HCT116 (cell line): ENCODE results near the gene IGF2R. TPM values are rescaled to one million over a fixed set of nuclear protein-coding genes. Genes with fewer than 3 reads are reported as not detected.

ENCODE experiments used
- ATAC-seq: fragments of 200-7000 bp; cut with Tn5 transposase; 2 replicates; pipeline ENCODE4 v1.9.1; 2020; ENCODE audit warnings: mild to moderate bottlenecking, moderate library complexity
- BruUV-seq: library from RNA; stranded (reverse); fragments of 400-500 nt; replicated peaks from 2 replicates; lab custom pipeline; 2021; lab: Mats Ljungman, UMichigan
- CTCF ChIA-PET: fragments of 300-600 bp; sonication (Branson Sonifier 250); formaldehyde crosslinking; loops from one replicate; lab custom pipeline; 2021; ENCODE audit warnings: antibody characterized with exemption; lab: Charles Lee
- POLR2A ChIA-PET: fragments of 300-600, 350-600 bp; sonication (Branson Sonifier 250); formaldehyde crosslinking; loops from one replicate; lab custom pipeline; 2021; ENCODE audit warnings: antibody characterized with exemption; lab: Charles Lee
- RAD21 ChIA-PET, 2 experiments: fragments of 300-600 bp; sonication (Branson Sonifier 250); formaldehyde crosslinking; loops; one replicate each; lab custom pipeline; 2023; ENCODE audit warnings: low total read pairs in 2 of 2; ENCODE audit not compliant: uncharacterized antibody in 2 of 2, unreplicated experiment in 2 of 2, low non-redundant PET in 1 of 2; lab: Charles Lee
- DNase-seq: peaks from one replicate; pipeline ENCODE4 v3.0.0-alpha.2; 2010; ENCODE audit warnings: low read depth, low spot score
- H2AFZ ChIP-seq: fragments of 200-600 bp; shearing (Covaris generic), sonication (generic); 2 replicates; pipeline ENCODE4 v1.6.1; 2017; ENCODE audit warnings: low read depth, mixed run types, mixed read lengths, antibody characterized with exemption, low read length; ENCODE audit not compliant: poor library complexity, severe bottlenecking
- H3K27ac ChIP-seq: 2 replicates; pipeline ENCODE4 v1.5.1; 2012; ENCODE audit warnings: low read depth, low read length
- H3K27me3 ChIP-seq: fragments of 200-600 bp; sonication (generic); 2 replicates; pipeline ENCODE4 v1.6.1; 2016; ENCODE audit warnings: mixed run types, low read length, mixed read lengths; ENCODE audit not compliant: insufficient read depth
- H3K36me3 ChIP-seq, 2 experiments: fragments of 200-500 bp in 1 of 2; fragments of 200-600 bp in 1 of 2; sonication (Bioruptor generic) in 1 of 2; sonication (generic) in 1 of 2; 2 replicates each; pipeline versions ENCODE4 v1.5.1 to v1.6.1; 2014 to 2016; ENCODE audit warnings: low read length in 2 of 2, inconsistent platforms in 1 of 2, mixed read lengths in 1 of 2, mixed run types in 1 of 2; ENCODE audit not compliant: insufficient read depth in 2 of 2, control insufficient read depth in 1 of 2
- H3K4me1 ChIP-seq, 2 experiments: fragments of 200-600 bp in 1 of 2; sonication (generic) in 1 of 2; 2 replicates each; pipeline versions ENCODE4 v1.5.1 to v1.6.1; 2012 to 2017; ENCODE audit warnings: low read length in 2 of 2, inconsistent platforms in 1 of 2, mild to moderate bottlenecking in 1 of 2, mixed read lengths in 1 of 2, mixed run types in 1 of 2, moderate library complexity in 1 of 2; ENCODE audit not compliant: insufficient read depth in 2 of 2, control insufficient read depth in 1 of 2
- H3K4me2 ChIP-seq: fragments of 200-600 bp; sonication (generic); 2 replicates; pipeline ENCODE4 v1.6.1; 2017; ENCODE audit warnings: mixed run types, low read length, mixed read lengths
- H3K4me3 ChIP-seq, 2 experiments: fragments of 200-600 bp in 1 of 2; sonication (generic) in 1 of 2; replicated peaks in 1 of 2; 2 replicates each; pipeline ENCODE4 v1.5.1; 2011 to 2016; ENCODE audit warnings: low read length in 2 of 2, control low read depth in 1 of 2, low read depth in 1 of 2, mild to moderate bottlenecking in 1 of 2, mixed read lengths in 1 of 2, mixed run types in 1 of 2
- H3K79me2 ChIP-seq: fragments of 200-600 bp; sonication (generic); 2 replicates; pipeline ENCODE4 v1.6.1; 2017; ENCODE audit warnings: mild to moderate bottlenecking, mixed run types, low read length, moderate library complexity, mixed read lengths; ENCODE audit not compliant: insufficient read depth
- H3K9ac ChIP-seq: fragments of 200-600 bp; sonication (generic); 2 replicates; pipeline ENCODE4 v1.6.1; 2016; ENCODE audit warnings: low read length, mixed read lengths
- H3K9me2 ChIP-seq: fragments of 200-600 bp; sonication (generic), shearing (Covaris generic); 2 replicates; pipeline ENCODE4 v1.6.1; 2017; ENCODE audit warnings: mixed run types, mild to moderate bottlenecking, moderate library complexity; ENCODE audit not compliant: insufficient read depth
- H3K9me3 ChIP-seq, 2 experiments: fragments of 200-500 bp in 1 of 2; fragments of 200-600 bp in 1 of 2; sonication (Bioruptor generic) in 1 of 2; sonication (generic) in 1 of 2; 2 replicates each; pipeline ENCODE4 v1.6.1; 2014 to 2017; ENCODE audit warnings: low read length in 2 of 2, mixed read lengths in 2 of 2, inconsistent platforms in 1 of 2, low read depth in 1 of 2, mild to moderate bottlenecking in 1 of 2, mixed run types in 1 of 2, moderate library complexity in 1 of 2; ENCODE audit not compliant: control insufficient read depth in 1 of 2, insufficient read depth in 1 of 2
- H4K20me1 ChIP-seq: fragments of 200-600 bp; sonication (generic), shearing (Covaris generic); 2 replicates; pipeline ENCODE4 v1.6.1; 2017; ENCODE audit warnings: mixed run types, mild to moderate bottlenecking, moderate library complexity; ENCODE audit not compliant: insufficient read depth
- EGR1 ChIP-seq: IDR thresholded peaks from 2 replicates; pipeline ENCODE4 v1.6.1; 2012; ENCODE audit warnings: low read depth
- FOSL1 ChIP-seq: IDR thresholded peaks from 2 replicates; pipeline ENCODE4 v1.6.1; 2012; ENCODE audit warnings: low read depth
- JUND ChIP-seq: IDR thresholded peaks from 2 replicates; pipeline ENCODE4 v1.6.1; 2012
- POLR2A ChIP-seq: IDR thresholded peaks from 2 replicates; pipeline ENCODE4 v1.7.0; 2011; ENCODE audit warnings: borderline replicate concordance; ENCODE audit not compliant: insufficient read depth, insufficient read length; ENCODE audit errors: extremely low read depth
- SIN3A ChIP-seq: IDR thresholded peaks from 2 replicates; pipeline ENCODE4 v1.6.1; 2012; ENCODE audit warnings: low read depth
- SP1 ChIP-seq: IDR thresholded peaks from 2 replicates; pipeline ENCODE4 v1.6.1; 2012; ENCODE audit warnings: low read depth
- SRF ChIP-seq: IDR thresholded peaks from 2 replicates; pipeline ENCODE4 v1.6.1; 2012; ENCODE audit warnings: low read depth
- YY1 ChIP-seq: IDR thresholded peaks from 2 replicates; pipeline ENCODE4 v1.6.1; 2011; ENCODE audit warnings: low read length, low read depth, moderate library complexity, mild to moderate bottlenecking; ENCODE audit not compliant: insufficient replicate concordance; ENCODE audit errors: extremely low read depth
- ZBTB33 ChIP-seq: IDR thresholded peaks from 2 replicates; pipeline ENCODE4 v1.6.1; 2011; ENCODE audit warnings: mild to moderate bottlenecking, low read length, moderate library complexity; ENCODE audit not compliant: insufficient replicate concordance; ENCODE audit errors: extremely low read depth
- ZFX ChIP-seq: fragments of 450-650 bp; IDR thresholded peaks from 2 replicates; pipeline ENCODE4 v1.6.1; 2017
- intact Hi-C: fragments of 100-400 bp; cut with micrococcal nuclease; formaldehyde crosslinking; loops from 2 replicates; pipeline ENCODE4 v1.10.0; 2022
- total RNA-seq: library from RNA; stranded (reverse); gene quantifications from one replicate; pipeline ENCODE4 v1.2.1, GENCODE V29; 2021; ENCODE audit not compliant: unreplicated experiment
- TF ChIP-seq, protein P1 (sequence below): IDR thresholded peaks from 2 replicates; pipeline ENCODE4 v1.6.1; 2012

The IGF2R gene
- total RNA-seq, 1 experiment from 2014 or later: 37.0 TPM

DNA sequence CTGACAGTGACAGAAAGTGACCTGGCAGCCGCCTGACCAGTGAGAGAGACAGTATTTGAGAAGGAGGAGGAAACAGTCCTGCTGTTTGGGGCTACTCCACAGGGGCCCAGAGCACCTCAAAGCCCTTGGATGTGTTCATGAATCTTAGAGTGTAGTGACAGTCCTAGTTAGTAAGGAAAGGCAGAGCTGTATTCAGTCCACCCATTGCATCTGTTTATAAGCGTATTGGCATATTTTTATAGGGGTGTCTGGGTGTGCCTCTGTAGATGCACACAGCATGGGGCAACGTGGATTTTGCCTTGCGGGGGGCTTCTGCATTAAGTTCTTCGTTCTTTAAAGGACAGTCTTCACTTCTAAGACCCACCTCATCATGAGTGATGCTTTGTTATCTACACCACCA lies 108.1 kb downstream of the IGF2R start (continued):
- TF ChIP-seq POLR2A (no peak), SRF (no peak), FOSL1 (no peak), ZFX (no peak), JUND (no peak), YY1 (no peak)
- TF ChIP-seq, protein P1, sequence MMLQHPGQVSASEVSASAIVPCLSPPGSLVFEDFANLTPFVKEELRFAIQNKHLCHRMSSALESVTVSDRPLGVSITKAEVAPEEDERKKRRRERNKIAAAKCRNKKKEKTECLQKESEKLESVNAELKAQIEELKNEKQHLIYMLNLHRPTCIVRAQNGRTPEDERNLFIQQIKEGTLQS: no peak

- no peaks in the 10 kb centered on the region for H3K79me2 ChIP-seq
- ATAC-seq: no peak
- DNase-seq: no peak
- TF ChIP-seq ZBTB33 (no peak), EGR1 (no peak), SRF (no peak), SIN3A (no peak), ZFX (no peak), SP1 (no peak), YY1 (no peak), JUND (no peak)
- CTCF ChIA-PET: no interaction called here
- intact Hi-C loops: no loop called here
- H3K4me2 ChIP-seq: no peak overlapping the region
- BruUV-seq: no TSS peak
- H3K4me1 ChIP-seq: no peaks in the 10 kb centered on the region
- H3K27ac ChIP-seq: no peak overlapping the region
- RAD21 ChIA-PET: no interaction called here
- POLR2A ChIA-PET: no interaction called here
- H3K4me3 ChIP-seq: no peak overlapping the region
- no peaks in the 10 kb centered on the region for H4K20me1 ChIP-seq
- no peaks in the 10 kb centered on the region for H3K27me3 ChIP-seq
- H3K9me3 ChIP-seq: no peaks in the 10 kb centered on the region
- H3K9ac ChIP-seq: no peak overlapping the region
- no peak overlapping the region for H2AFZ ChIP-seq
- peaks cover 0 to 8% of the 10 kb centered on the region in 2 experiments; a peak in 2 of 4 replicates for H3K36me3 ChIP-seq
- no peaks in the 10 kb centered on the region for H3K9me2 ChIP-seq
Measured at GRCh38 chr6:160077526-160077925, 108.6 kb downstream of the IGF2R start.
